HL-60 (cell line): ENCODE results near the gene MAPK8IP2.

Source experiments
- CTCF ChIP-seq: IDR thresholded peaks from one replicate; pipeline ENCODE4 v1.5.1; 2011; ENCODE audit warnings: low read length, control low read depth, inconsistent platforms; ENCODE audit not compliant: insufficient read depth
- GABPA ChIP-seq: IDR thresholded peaks from 2 replicates; pipeline ENCODE4 v1.6.1; 2012; ENCODE audit warnings: low read depth
- POLR2AphosphoS5 ChIP-seq: IDR thresholded peaks from 2 replicates; pipeline ENCODE4 v1.6.1; 2012; ENCODE audit warnings: low read depth
- REST ChIP-seq: IDR thresholded peaks from 2 replicates; pipeline ENCODE4 v1.6.1; 2012; ENCODE audit warnings: low read depth; ENCODE audit not compliant: insufficient replicate concordance

- TF ChIP-seq POLR2AphosphoS5 (no peak), CTCF (no peak), REST (no peak), GABPA (no peak)
Observed at GRCh38 chr22:50605002-50605612, 4.5 kb downstream of the MAPK8IP2 start.
